ENCODE measurements around the gene PUM2. TPM values are rescaled to one million over a fixed set of nuclear protein-coding genes. Genes with fewer than 3 reads are reported as not detected.

PUM2 gene
- total and polyA plus RNA-seq, 2 of the 13 experiments (the other 11 are each of a cell fraction or from before 2014, with no cell fraction given) = 69.6 to 69.8 TPM

DNA sequence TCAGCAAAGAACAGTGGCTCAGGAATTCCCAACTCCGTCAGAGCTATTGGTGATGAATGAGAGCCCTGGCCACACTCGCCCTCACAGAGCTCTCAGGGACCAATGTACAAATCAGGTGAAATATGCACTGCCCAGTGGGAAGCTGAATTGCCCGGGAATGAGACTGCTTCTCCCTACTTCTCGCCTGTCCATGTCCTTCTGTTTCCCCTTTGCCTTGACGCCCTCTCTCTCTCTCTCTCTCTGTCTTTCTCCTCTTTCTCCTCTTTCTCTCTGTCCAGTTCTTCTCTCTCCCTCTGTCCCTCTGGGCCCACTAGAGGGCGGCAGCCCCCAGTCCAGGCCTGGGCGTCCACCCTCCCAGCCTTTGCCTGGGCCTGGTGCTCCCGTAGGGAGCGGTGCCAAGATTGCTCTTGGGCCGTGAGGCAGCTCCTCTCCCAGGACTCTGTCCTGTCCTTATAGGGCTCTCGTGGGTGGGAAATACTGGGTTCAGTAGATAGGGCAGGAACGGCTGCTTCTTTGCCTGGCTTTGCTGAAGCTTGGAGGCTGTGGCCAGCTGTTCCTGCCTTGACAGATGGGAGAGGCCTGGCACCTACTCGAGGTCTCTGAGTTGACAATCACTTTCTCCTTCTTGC is 28.4 kb upstream of the PUM2 start (continued):
- TF ChIP-seq ZNF782 (CRISPR knock-in tag; IDR thresholded peaks at IDR 0.05; ENCODE audit: borderline replicate concordance) (peak; percentile 42; the same call in 1 of the 2 replicates), BRF2 (CRISPR knock-in tag; IDR thresholded peaks at IDR 0.05) (no peak), NCOR1 (IDR thresholded peaks at IDR 0.05; ENCODE audit: borderline replicate concordance, low read length) (no peak), BHLHE40 (IDR thresholded peaks at IDR 0.05; ENCODE audit: low read length) (0 out of 2 replicates have a peak, but pooled peaks have one; percentile 7), ELF4 (CRISPR knock-in tag; IDR thresholded peaks at IDR 0.05; ENCODE audit: borderline replicate concordance) (no peak), MLLT10 (CRISPR knock-in tag; IDR thresholded peaks at IDR 0.05) (no peak), ISX (CRISPR knock-in tag; conservative IDR thresholded peaks at IDR 0.05) (no peak), ZNF724P (CRISPR knock-in tag; IDR thresholded peaks at IDR 0.05; ENCODE audit: borderline replicate concordance) (0 out of 2 replicates have a peak, but pooled peaks have one; percentile 64), ZMYM3 (CRISPR knock-in tag; IDR thresholded peaks at IDR 0.05) (peak; percentile 76; the same call in 1 of the 2 replicates), EEA1 (CRISPR knock-in tag; IDR thresholded peaks at IDR 0.05; ENCODE audit: borderline replicate concordance) (no peak), PCBP2 (optimal IDR thresholded peaks at IDR 0.05; ENCODE audit: low read depth, low read length, poor library complexity, severe bottlenecking) (no peak), CC2D1A (CRISPR knock-in tag; IDR thresholded peaks at IDR 0.05) (no peak)
- TF ChIP-seq, protein P1, sequence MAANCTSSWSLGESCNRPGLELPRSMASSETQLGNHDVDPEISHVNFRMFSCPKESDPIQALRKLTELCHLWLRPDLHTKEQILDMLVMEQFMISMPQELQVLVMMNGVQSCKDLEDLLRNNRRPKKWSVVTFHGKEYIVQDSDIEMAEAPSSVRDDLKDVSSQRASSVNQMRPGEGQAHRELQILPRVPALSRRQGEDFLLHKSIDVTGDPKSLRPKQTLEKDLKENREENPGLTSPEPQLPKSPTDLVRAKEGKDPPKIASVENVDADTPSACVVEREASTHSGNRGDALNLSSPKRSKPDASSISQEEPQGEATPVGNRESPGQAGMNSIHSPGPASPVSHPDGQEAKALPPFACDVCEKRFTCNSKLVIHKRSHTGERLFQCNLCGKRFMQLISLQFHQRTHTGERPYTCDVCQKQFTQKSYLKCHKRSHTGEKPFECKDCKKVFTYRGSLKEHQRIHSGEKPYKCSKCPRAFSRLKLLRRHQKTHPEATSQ (CRISPR knock-in tag; IDR thresholded peaks at IDR 0.05; ENCODE audit: borderline replicate concordance) = 0 out of 2 replicates have a peak, but pooled peaks have one; percentile 38
- TF ChIP-seq, protein P2, sequence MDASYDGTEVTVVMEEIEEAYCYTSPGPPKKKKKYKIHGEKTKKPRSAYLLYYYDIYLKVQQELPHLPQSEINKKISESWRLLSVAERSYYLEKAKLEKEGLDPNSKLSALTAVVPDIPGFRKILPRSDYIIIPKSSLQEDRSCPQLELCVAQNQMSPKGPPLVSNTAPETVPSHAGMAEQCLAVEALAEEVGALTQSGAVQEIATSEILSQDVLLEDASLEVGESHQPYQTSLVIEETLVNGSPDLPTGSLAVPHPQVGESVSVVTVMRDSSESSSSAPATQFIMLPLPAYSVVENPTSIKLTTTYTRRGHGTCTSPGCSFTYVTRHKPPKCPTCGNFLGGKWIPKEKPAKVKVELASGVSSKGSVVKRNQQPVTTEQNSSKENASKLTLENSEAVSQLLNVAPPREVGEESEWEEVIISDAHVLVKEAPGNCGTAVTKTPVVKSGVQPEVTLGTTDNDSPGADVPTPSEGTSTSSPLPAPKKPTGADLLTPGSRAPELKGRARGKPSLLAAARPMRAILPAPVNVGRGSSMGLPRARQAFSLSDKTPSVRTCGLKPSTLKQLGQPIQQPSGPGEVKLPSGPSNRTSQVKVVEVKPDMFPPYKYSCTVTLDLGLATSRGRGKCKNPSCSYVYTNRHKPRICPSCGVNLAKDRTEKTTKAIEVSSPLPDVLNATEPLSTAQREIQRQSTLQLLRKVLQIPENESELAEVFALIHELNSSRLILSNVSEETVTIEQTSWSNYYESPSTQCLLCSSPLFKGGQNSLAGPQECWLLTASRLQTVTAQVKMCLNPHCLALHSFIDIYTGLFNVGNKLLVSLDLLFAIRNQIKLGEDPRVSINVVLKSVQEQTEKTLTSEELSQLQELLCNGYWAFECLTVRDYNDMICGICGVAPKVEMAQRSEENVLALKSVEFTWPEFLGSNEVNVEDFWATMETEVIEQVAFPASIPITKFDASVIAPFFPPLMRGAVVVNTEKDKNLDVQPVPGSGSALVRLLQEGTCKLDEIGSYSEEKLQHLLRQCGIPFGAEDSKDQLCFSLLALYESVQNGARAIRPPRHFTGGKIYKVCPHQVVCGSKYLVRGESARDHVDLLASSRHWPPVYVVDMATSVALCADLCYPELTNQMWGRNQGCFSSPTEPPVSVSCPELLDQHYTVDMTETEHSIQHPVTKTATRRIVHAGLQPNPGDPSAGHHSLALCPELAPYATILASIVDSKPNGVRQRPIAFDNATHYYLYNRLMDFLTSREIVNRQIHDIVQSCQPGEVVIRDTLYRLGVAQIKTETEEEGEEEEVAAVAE (CRISPR knock-in tag; IDR thresholded peaks at IDR 0.05; ENCODE audit: borderline replicate concordance) = peak; percentile 70; the same call in 1 of the 2 replicates
- TF ChIP-seq, protein P3, sequence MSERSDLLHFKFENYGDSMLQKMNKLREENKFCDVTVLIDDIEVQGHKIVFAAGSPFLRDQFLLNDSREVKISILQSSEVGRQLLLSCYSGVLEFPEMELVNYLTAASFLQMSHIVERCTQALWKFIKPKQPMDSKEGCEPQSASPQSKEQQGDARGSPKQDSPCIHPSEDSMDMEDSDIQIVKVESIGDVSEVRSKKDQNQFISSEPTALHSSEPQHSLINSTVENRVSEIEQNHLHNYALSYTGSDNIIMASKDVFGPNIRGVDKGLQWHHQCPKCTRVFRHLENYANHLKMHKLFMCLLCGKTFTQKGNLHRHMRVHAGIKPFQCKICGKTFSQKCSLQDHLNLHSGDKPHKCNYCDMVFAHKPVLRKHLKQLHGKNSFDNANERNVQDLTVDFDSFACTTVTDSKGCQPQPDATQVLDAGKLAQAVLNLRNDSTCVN (CRISPR knock-in tag; IDR thresholded peaks at IDR 0.05; ENCODE audit: borderline replicate concordance) = peak; percentile 43; the same call in 1 of the 2 replicates
- TF ChIP-seq, protein P4, sequence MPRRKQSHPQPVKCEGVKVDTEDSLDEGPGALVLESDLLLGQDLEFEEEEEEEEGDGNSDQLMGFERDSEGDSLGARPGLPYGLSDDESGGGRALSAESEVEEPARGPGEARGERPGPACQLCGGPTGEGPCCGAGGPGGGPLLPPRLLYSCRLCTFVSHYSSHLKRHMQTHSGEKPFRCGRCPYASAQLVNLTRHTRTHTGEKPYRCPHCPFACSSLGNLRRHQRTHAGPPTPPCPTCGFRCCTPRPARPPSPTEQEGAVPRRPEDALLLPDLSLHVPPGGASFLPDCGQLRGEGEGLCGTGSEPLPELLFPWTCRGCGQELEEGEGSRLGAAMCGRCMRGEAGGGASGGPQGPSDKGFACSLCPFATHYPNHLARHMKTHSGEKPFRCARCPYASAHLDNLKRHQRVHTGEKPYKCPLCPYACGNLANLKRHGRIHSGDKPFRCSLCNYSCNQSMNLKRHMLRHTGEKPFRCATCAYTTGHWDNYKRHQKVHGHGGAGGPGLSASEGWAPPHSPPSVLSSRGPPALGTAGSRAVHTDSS (CRISPR knock-in tag; conservative IDR thresholded peaks at IDR 0.05) = no peak
- TF ChIP-seq, protein P5, sequence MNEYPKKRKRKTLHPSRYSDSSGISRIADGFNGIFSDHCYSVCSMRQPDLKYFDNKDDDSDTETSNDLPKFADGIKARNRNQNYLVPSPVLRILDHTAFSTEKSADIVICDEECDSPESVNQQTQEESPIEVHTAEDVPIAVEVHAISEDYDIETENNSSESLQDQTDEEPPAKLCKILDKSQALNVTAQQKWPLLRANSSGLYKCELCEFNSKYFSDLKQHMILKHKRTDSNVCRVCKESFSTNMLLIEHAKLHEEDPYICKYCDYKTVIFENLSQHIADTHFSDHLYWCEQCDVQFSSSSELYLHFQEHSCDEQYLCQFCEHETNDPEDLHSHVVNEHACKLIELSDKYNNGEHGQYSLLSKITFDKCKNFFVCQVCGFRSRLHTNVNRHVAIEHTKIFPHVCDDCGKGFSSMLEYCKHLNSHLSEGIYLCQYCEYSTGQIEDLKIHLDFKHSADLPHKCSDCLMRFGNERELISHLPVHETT (CRISPR knock-in tag; conservative IDR thresholded peaks at IDR 0.05) = no peak
